Amniotic stem cell (primary cell): ENCODE results near the gene GIPC2.
A peak's percentile ranks its signal among the peaks of the same experiment; 100 is the strongest.
"Not testable (repeated sequence)": the region's sequence is repeated elsewhere in the genome, so short reads cannot be mapped to it uniquely, and the experiment has no call there.

ENCODE experiments used
- DNase-seq: peaks from one replicate; lab custom pipeline; 2025; lab: John Stamatoyannopoulos, UW

The GIPC2 gene

DNA sequence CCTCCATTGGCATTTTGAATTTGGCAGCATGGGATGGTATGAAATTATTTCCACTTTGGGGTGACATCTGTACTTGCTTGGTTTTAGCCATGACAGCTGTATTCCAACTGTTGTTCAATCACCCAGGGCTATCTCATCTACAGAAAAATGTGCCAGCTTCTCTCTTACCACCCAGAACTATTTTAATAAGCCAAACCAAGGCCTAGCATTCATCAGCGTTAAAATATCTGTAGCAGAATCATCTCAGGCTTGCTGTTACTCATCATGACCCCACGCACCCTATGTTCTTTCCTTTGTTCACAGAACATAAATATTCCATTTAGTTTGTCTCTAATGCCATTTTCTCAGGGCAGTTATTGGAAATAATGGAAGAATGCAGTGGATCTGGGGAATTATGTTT, 49.8 kb downstream of the GIPC2 start:
- no peak for DNase-seq

DNA sequence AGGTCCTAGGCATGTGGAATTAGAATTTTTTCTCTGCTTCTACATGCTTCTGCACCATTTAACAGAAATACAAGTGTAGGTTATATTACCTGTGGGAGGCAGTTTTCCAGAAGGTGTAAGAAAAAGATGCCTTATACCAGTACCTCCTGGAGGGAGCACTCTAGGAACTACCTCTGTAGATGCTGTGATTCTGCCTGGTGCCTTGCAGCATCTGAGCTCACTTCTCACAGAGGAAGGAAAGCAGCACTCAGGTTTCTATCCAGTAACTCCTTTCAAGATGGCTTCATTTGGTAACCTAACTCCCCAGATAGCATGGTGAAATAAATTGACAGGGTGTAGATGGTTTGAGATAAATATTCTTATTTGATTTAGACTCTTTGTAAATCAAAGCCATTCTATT, 50.3 kb downstream of the GIPC2 start:
- DNase-seq: no peak

DNA sequence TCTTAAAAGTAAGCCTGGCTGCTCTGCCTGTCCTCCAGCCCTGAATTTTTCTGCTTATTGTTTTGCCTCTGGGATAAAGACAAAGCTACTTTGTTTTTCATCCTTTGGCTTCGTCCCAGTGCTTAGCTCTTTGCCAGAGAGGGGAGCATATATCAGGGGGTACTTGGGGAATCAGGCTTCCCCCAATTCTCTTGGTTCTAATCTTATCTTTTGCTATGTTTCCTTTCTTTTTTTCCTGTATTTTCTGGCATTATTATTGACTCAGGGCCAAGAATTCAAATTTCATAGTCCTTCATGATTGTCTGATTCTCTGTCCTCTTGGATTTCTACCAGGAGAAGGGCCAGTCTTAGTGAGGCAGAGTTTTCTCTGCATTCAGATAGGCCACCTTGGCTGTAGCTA, 51.2 kb downstream of the GIPC2 start:
- no peak for DNase-seq

DNA sequence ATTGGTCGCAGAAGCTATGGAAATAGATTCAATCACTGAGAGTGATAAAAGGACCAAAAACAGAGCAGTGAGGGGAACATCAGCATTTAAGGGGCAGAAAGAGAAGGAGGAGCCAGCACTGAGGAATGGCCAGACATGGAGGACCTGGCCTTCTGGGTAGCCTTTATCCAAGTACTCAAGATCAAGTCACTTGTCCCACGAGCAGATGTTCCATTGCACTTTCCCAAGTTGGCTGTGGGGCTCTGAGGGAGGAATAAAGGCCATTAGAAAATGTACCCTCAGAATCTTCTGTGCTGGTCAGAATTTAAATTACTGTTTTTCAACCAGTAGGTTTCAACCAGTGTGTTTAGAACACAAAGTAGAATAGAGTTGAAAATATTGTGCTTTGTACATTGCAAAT, 55.3 kb downstream of the GIPC2 start:
- DNase-seq: no peak

DNA sequence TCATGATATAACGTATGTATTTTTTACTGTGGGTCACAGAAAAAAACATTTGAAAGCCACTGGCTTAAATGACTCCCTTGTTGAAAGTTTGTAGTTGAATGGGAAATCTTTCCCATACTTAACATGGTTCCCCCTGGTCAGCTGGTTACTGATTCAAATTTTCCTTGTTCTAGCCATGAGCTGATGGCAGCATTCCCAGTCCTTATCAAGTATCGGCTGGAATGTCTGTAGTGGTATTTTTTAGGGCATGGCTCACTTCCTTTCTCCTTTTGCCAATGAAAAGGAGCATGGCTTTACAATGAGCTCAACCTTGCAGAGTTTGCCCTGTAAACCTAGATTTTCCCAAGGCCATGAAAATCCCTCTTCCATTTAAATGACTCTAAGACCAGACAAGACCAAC, 55.7 kb downstream of the GIPC2 start:
- DNase-seq: peak; percentile 89

DNA sequence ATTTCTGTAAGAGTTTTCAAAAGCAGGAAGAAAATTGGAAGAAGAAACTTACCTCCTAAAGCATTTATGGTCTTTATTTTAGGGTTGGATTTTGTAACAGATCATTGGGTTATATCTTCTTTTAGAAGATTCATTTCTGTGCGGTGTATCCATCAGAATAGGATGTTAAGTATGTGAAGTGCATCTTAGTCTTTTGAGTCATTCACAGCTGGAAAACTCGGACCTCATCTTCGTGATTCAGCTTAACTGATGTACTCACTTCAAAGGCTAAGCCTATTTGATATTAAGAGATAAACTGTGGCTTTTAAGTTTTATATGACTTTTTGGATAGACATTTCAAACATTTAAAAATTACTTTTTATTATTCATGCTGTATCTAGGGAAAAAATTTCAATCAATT, 56.3 kb downstream of the GIPC2 start:
- DNase-seq: peak; percentile 46

DNA sequence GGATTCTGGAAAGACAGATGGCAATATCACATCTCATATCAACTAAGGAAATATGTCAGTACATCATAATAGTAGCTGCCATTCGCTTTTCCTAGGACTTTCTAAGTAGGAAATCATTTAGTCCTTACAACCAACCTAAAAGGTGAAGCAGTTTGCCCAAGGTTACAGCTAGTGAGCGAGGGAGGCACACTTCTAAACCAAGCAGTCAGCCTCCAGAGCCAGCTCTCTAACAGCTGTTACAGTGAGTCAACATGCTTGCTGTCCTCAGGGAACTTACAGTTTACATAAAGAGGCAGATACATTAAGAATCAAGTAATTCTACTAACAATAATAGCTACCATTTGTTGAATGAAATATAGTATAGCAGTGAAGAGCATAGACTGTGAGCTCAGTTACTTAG, 57.1 kb downstream of the GIPC2 start:
- no peak for DNase-seq

DNA sequence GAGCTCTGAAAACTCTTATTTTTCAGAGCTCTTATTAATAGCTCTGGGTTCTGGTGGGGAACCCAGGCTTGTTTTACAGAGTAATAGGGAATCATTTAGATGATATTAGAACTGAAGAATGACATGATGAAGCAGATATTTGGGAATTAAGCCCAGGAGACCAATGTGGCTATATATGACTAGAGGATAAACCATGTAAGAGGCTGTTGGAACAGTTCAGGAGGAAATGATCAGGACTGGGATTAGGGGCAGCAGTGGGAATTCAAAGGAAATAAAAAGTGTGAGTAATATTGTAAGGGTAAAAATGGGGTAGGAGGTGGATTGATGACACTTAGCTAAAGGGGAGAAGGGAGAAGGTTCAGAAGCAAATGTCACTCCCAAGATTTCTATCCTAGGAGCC, 58.6 kb downstream of the GIPC2 start:
- no peak for DNase-seq

DNA sequence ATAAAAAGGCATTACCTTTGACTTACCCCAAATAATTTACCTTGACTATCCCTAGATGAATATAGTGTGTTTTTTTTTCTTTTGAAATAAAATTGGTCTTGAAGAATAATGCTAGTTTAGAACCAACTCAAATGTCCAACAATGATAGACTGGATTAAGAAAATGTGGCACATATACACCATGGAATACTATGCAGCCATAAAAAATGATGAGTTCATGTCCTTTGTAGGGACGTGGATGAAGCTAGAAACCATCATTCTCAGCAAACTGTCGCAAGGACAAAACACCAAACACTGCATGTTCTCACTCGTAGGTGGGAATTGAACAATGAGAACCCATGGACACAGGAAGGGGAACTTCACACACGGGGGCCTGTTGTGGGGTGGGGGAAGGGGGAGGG, 63.9 kb downstream of the GIPC2 start:
- DNase-seq: not testable (repeated sequence)

DNA sequence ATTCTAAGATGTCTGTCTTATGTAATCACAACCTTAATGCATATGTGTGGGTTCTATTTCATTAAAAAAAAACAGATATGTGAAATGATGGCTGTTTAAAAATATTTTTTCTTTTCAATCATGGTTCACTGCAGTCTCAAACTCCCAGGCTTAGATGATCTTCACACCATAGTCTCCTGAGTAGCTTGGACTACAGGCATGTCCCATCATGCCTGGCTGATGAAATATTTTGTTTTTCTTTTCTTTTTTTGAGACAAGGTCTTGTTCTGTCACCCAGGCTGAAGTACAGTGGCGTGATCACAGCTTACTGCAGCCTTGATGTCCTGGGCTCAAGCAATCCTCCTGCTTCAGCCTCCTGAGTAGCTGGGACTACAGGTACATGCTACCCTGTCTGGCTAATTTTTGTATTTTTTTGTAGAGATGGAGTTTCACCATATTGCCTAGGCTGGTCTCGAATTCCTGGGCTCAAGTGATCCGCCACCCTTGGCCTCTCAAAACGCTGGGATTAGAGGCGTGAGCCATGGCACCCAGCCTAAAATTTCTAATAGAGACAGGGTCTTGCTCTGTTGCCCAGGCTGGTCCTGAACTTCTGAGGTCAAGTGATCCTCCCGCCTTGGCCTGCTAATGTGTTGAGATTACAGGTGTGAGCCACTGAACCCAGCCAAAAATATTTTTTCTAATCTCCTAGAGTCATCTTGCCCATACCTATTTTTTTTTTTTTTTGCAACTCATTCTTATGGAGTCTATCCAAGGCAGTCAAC, 67.6 kb downstream of the GIPC2 start:
- DNase-seq: no peak

DNA sequence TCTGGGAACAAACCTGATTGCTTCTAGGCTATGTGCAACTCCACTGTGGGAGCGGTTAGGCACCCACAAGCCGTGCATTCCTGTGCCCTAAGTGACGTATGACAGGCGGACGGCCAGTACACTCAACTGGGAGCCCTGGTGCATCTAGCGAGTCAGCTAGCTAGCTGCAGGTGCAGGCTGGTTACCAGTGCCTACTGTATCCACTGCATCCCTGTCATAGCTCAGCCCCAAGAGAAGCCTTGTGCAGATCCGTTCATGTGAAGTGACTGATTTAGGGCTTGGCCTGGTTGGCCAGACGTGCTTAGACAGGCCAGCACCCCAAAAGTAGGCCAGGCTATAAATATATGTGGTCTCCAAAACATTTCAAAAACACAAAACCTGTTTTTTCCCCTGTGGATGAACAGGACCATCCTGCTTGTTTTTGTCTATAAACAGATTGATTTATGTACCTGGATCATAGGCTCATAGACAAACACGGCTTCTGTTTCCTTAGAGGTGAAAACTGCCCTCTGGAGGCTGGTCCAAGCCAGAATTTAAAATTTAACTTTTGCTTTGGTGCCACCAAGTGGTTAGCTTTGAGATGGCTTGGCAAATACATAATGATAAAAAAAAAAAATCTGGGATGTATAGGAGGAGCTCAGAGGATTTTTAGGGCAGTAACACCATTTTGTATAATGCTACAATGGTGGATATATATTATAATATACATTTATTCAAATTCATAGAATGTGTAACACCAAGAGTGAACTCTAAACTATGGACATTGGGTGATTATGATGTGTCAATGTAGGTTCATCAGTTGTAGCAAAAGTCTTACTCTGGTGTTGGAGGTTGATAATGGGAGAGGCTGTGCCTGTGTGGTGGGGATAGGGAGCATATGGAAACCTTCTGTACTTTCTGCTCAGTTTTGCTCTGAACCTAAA, 68.5 kb downstream of the GIPC2 start:
- peak; percentile 41 for DNase-seq

DNA sequence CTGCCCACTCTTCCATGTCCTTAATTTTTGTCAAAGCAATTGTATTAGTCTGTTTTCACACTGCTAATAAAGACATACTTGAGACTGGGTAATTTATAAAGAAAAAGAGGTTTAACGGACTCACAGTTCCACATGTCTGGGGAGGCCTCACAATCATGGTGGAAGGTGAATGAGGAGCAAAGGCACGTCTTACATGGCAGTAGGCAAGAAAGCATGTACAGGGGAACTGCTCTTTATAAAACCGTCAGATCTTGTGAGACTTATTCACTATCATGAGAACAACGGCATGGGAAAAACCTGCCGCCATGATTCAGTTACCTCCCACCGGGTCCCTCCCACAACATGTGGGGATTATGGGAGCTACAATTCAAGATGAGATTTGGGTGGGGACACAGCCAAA, 74.7 kb downstream of the GIPC2 start:
- DNase-seq: not testable (repeated sequence)

DNA sequence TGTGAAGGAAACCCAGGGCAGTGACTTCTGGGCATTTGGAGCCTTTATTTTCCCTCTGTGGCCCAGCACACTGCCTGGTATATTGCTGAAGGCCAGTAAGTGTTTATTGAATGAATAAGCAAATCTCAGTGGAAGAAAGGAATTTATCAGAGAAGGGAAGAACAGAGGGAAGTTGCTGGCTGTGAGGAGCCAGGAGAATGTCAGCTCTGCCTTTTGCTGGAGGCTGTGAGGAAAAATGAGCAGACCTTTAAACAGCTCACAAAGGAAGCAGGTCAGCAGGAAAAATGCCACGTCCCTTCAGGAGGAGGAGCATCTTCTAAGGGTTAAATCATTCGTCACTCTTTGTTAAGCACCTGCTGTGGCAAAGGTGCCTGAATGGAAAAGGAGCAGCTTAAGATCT, 75.9 kb downstream of the GIPC2 start:
- no peak for DNase-seq

DNA sequence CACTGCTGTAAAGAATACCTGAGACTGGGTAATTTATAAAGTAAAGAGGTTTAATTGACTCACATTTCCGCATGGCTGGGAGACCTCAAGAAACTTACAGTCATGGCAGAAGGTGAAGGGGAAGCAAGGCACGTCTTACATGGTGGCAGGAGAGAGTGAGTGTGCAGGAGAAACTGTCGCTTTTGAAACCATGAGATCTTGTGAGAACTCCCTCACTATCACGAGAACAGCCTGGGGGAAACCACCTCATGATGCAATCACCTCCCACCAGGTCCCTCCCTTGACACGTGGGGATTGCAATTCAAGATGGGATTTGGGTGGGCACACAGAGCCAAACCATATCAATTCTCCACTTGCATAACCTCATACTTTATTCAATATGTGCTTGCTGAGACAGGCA, 76.6 kb downstream of the GIPC2 start:
- DNase-seq: no peak

DNA sequence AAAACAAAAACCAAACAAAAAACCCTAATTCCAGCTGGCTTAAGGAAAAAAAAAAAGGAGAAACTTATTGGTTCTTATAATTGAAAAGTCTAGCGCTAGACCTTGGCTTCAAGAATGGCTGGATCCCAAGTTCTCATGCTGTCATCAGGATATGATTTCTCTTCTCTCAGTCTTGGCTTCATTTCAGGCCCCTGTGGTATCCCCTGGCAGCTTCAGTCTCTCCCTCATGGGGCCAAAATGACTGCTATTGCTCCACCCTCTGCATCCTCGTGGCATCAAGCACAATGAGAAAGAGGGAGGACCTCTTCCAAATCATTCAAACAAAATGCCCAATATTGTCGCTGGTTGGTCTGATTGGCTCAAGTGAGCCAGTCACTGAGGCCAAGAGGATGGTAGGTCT, 80.7 kb downstream of the GIPC2 start:
- no peak for DNase-seq

DNA sequence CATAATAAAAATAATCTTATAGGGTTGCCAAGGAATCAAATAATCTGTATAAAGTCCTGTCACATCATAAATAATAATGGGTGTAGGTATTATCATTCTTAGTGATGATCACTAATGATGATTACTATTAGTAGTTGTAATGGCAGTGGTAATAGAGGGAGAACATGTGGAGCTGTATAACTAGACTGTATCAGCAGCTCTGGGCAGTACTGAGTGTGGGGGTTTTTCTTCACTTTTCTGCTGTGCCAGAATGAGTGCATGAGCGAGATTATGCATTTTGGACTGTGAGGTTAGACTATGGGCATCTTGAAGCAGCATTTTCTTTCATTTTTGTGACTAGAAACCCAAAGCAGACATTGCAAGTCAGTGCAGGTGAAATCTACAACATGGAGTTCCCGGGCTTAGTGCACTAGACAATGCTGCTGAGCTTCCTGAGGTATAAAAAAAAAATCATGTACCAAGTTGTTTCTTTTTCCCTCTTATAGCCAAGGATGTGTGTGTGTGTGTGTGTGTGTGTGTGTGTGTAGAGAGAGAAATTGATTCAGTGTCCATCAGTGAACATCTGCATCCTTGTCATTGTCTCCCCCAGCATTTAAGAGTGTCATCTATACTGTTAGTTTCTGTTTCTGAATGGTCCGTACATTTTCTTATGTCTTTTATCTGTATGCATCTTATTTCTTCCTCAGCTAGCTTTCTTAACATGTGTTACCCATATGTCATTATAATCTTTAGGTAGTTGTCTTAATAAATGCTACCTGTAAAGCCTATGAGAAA, 86.6 kb downstream of the GIPC2 start:
- no peak for DNase-seq

DNA sequence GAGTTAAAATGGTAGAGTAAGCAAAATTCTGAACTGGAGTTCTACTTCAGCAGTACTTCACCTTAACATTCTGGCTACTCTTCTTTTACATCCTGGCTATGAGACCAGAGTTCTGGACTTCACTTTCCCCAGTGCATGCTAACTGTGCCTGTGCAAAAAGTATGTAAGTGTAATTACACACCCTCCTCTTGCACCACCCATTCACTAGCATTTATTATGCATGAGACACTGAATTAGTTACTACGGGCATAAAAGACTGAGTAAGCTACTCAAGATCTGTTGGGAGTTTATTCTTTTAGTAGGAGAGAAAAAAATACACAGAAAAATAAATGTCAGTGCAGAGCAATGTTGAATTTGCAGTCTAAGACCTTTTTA, 87.2 kb downstream of the GIPC2 start:
- no peak for DNase-seq

DNA sequence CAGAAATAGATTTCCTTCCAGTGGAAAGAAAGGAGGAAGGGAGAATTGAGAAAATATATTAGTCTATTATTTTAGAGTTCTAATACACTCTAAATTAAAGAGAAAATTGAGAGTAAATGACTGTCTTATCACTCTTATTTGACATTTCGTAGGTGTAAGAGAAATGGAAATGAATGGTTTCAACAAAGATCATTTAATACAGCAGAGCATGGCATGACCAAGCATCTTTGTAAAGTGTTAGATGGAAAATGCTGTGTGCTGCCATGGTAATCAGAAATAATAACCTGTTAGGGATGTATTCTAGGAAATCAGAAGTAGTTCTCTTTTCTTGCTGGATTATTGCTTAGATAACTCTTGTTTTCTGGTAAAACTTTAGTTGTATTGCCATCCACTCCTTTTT, 90.9 kb downstream of the GIPC2 start:
- DNase-seq: no peak

DNA sequence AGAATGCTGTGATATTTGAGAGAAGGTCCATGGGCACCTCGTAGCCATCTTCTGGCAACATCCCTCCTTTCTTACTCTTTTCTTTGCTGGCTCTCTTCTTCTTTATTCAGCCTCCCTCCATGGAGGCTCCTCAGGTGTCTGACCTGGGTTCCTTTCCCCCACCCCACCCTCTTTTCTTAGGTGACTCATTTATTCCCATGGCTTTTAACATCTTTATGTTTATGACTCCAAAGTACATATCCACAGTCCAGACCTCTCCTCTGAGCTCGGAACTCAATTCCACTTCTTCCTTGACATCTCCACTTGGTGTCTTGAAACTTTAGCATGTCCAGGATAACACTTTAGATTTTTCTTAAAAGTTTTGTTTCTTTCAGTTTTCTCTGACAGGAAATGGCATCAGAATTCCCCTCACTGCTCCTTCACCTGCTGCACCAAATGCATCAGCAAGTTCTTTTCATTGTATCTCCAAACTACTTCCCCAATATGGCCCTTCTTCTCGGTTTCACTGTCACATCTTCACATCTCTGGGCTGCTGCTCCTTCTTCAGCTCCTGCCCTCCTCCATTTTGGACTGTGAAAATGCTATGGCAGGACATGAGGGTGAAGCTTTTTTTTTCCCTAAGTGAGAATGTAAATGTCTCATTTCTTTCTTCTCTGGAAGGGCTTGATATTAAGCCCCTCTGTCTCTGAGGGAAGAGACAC, 95.9 kb downstream of the GIPC2 start:
- DNase-seq: no peak

DNA sequence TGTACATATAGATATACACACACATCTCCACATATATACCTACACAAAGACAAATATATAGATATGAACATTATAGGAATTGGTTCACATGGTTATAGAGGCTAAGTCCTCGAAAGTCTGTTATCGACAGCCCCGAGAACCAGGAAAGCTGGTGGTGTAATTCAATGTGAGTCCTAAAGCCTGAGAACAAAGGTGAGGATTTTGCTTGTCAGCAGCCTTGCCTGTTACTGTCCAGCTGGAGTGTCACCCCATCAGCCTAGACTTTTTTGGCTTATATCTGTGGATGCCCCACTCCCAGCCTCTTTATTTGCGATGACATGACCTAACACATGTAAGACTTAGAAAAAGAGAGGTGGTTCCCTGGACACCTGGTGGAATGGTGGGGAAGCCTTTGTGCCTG, 97.0 kb downstream of the GIPC2 start:
- DNase-seq: no peak

DNA sequence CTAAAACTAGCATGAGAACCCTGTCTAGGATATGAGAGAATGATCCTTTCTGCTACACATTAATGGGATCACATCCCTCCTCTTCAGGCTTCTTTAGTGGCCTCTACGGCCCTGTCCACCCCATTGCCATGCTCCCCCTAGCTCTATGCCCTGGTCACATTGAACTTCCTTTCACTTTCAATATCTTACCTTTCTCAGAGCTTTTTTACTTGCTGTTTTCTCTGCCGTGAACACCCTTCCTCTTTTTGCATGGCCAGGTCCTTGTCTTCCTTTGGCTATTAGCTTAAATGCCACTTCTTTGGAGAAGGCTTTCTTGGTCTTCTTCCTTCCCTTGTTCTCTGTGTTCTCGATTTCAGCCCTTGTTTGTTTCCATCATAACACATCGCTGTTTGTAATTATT, 97.4 kb downstream of the GIPC2 start:
- no peak for DNase-seq

DNA sequence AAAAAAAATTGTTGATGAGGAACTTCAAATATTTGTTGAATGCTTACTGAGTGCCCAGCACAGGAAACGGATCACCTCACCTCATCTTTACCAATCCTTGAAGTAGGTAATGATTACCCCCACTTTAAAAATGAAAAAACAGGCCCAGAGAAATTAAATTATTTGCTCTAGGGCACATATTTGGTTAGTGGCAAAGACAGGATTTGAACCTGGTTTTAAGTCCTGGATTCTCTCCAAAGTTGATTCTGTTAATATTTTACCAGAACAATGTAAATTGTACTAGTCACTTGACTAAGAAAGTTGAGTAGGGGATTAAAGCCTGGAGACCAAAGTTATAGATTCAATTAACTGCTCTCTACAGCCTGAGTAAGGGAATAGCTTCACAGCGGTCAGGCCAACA, 97.9 kb downstream of the GIPC2 start:
- DNase-seq: no peak
